ENCODE data around the gene VPS13A.

GRCh38 chr9:77450085-77450475, 272.7 kb downstream of the VPS13A start:
- TF ChIP-seq, protein P1, sequence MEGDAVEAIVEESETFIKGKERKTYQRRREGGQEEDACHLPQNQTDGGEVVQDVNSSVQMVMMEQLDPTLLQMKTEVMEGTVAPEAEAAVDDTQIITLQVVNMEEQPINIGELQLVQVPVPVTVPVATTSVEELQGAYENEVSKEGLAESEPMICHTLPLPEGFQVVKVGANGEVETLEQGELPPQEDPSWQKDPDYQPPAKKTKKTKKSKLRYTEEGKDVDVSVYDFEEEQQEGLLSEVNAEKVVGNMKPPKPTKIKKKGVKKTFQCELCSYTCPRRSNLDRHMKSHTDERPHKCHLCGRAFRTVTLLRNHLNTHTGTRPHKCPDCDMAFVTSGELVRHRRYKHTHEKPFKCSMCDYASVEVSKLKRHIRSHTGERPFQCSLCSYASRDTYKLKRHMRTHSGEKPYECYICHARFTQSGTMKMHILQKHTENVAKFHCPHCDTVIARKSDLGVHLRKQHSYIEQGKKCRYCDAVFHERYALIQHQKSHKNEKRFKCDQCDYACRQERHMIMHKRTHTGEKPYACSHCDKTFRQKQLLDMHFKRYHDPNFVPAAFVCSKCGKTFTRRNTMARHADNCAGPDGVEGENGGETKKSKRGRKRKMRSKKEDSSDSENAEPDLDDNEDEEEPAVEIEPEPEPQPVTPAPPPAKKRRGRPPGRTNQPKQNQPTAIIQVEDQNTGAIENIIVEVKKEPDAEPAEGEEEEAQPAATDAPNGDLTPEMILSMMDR (IDR thresholded peaks at IDR 0.05), result no peak
- no peak for TF ChIP-seq POLR2A (IDR thresholded peaks at IDR 0.05)
- TF ChIP-seq POLR2AphosphoS5 (IDR thresholded peaks at IDR 0.05), result no peak
- TF ChIP-seq EP300 (IDR thresholded peaks at IDR 0.05), result no peak
